HG03571 (cell line): ENCODE results near the gene PXMP4.
"Not testable (repeated sequence)": the region's sequence is repeated elsewhere in the genome, so short reads cannot be mapped to it uniquely, and the experiment has no call there.

Experiments used
- ATAC-seq: cut with Tn5 transposase; IDR thresholded peaks from one replicate; pipeline ENCODE4 v1.9.1; 2021; ENCODE audit not compliant: unreplicated experiment

The PXMP4 gene

DNA sequence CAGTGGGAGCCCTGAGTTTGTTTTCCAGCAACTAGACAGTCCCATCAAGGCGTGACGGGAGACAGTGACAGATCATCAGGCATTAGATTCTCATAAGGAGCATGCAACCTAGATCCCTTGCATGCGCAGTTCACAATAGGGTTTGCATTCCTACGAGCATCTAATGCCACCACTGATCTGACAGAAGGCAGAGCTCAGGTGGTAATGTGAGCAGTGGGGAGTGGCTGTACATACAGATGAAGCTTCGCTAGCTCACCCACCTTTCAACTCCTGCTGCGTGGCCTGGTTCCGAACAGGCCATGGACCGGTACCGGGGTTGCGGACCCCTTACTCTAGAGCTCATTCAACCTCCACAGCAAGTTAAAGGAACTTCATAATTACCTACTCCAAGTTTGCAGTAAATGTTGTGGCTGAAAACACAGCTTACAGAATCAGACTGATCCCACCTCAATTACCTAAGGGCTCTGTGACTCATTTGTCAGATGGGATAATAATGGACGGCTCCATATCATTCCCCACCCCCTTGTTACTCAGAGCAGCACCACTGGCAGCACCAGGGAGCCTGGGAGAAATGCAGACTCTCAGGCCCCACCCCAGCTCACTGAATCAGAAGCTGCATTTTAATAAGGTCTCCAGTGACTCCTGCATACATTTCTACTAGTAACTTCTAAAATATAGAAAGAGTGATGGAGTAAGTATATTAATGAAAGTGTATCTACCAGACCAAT is 15.7 kb downstream of the PXMP4 start:
- no peak for ATAC-seq

- ATAC-seq: no peak
These were observed 16.5 kb downstream of the PXMP4 start for GRCh38 chr20:33703498-33704137.

DNA sequence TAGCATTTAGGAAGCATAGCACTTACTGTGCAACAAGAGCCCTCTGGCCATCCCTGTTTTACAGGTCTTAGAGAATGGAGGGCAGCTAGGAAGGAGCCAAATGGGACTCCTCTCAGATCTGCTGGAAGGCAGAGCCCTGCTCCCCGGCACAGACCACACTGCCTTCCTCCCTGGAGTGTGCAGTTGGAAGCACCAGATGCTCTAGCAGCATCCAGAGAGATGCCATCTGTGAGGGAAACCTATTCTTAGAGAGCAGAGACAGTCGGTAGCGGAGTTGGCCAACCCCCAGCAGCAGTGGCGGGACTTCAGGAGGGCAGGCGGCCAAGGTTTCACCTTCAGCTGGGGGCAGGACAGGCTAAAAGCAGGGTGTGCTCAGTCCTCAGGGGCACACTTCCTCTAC is 17.2 kb downstream of the PXMP4 start:
- ATAC-seq: no peak

- no peak for ATAC-seq
These were observed 18.3 kb downstream of the PXMP4 start for GRCh38 chr20:33701629-33702450.

DNA sequence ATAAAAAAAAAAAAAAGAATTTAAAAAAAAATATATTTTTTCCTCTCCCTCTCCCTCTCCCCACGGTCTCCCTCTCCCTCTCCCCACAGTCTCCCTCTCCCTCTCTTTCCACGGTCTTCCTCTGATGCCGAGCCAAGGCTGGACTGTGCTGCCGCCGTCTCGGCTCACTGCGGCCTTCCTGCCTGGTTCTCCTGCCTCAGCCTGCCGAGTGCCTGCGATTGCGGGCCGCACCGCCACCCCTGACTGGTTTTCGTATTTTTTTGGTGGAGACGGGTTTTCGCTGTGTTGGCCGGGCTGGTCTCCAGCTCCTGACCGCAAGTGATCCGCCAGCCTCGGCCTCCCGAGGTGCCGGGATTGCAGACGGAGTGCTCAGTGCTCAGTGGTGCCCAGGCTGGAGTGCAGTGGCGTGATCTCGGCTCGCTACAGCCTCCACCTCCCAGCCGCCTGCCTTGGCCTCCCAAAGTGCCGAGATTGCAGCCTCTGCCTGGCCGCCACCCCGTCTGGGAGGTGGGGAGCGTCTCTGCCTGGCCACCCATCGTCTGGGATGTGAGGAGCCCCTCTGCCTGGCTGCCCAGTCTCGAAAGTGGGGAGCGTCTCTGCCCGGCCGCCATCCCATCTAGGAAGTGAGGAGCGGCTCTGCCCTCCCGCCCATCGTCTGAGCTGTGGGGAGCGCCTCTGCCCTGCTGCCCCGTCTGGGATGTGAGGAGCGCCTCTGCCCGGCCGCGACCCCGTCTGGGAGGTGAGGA is 19.2 kb downstream of the PXMP4 start:
- ATAC-seq: not testable (repeated sequence)

DNA sequence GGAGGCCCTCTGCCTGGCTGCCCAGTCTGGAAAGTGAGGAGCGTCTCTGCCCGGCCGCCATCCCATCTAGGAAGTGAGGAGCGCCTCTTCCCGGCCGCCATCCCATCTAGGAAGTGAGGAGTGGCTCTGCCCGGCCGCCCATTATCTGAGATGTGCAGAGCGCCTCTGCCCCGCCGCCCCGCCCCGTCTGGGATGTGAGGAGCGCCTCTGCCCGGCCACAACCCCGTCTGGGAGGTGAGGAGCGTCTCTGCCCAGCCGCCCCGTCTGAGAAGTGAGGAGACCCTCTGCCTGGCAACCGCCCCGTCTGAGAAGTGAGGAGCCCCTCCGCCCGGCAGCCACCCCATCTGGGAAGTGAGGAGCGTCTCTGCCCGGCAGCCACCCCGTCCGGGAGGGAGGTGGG is 21.1 kb downstream of the PXMP4 start:
- ATAC-seq: not testable (repeated sequence)

DNA sequence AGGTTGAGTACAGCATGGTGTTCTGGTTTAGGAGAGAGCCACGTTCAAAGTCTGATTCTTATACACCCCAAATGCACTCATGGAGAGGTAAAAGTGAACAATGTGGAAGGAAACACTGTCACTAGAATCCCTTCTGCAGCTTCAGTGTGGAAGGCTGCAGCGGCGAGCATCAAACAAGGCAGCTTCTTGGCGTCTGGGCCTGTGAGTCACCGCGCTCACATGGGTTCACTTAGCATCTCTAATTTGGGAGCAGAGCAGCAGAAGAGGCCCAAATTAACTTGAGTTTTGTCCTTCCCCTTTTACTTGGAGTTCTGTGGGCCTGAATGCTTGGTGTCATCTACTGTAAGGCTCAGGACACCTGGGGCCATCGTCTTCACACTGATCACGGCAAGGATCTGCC is 23.0 kb downstream of the PXMP4 start:
- ATAC-seq: no peak

GRCh38 chr20:33696448-33696847 is 23.7 kb downstream of the PXMP4 start:
- ATAC-seq: no peak

- ATAC-seq: no peak
These were observed 25.5 kb downstream of the PXMP4 start for GRCh38 chr20:33694639-33695012.

- ATAC-seq: no peak
These were observed 26.1 kb downstream of the PXMP4 start for GRCh38 chr20:33693741-33694638.

DNA sequence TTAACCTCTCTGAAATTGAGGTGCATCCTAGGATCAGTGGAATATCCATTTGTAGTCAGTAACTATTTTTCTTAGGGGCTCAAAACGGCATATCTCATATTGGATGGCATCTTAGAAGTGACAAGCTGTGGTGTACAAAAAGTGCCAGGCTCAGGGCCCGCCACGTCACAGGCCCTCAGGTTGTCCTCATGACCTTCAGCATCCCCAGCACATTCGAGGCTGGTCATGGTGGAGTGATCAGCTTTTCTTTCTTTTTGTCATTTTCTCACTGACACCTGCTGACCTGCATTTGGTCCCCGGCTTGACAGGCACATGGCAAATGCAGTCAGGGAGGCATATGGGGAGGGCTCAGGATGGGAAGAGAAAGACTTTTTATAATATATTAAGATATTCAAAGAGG is 26.8 kb downstream of the PXMP4 start:
- no peak for ATAC-seq

DNA sequence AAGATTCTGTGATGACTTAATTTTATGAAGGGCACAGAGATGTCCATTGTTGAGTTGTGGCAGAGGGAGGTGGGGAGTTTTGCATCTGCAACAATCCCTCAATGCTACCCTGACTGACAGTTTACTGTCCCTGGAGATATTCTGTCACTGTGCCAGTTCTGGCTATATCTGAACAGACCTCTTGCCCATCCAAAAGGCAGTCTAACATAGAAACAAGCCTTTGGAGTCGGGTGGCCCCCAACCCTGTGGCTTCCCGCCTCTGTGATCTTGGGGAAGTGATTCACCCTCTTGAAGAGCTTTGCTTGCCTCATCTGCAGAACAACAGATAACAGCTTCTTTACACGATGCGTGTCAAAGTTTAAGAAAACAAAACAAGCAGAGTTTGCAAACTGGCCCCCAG is 30.1 kb downstream of the PXMP4 start:
- ATAC-seq: no peak

DNA sequence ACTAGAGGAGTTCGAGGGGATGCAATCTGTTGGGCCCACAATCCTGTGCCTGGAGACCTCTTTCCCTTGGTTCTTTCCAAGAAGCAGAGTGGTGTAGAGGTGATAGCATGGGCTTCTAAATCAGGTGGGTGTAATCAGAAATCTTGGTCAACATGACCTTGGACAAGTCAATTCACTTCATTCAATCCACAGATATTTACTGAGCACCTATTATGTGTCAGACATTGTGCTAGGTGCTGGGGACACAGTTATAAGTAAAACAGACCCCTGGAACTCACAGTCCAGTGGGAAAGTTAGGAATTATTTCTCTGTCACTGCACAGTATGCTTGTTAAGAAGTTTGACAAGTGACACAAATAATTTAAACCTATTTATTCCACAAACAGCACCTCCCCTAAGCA is 30.6 kb downstream of the PXMP4 start:
- ATAC-seq: no peak

GRCh38 chr20:33688938-33689424 is 31.1 kb downstream of the PXMP4 start:
- no peak for ATAC-seq

- no peak for ATAC-seq
These were observed 31.8 kb downstream of the PXMP4 start for GRCh38 chr20:33687993-33688937.

DNA sequence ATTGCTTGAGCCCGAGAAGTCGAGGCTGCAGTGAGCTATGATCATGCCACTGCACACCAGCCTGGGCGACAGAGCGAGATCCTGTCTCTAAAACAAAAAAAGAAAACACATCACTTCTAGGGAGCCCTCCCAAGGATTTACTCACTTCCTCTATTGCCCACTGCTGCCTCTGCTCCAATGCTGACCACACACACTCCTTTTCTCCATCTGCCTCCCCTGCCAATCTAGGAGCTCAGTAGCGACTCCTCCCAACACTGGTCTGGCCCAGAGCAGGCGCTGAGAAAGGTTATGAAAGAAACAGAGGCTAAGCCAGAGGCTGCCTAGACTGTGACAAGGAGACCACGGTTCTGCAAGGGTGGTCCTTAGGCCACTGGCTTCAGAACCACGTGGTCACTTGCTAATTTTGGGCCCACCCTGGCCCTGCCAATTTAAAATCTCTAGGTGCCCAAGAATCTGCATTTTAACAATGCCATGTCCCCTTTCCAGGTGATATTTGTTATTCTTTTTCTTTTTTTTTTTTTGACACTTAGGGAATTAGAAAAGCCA is 32.7 kb downstream of the PXMP4 start:
- no peak for ATAC-seq

- no peak for ATAC-seq
These were observed 33.1 kb downstream of the PXMP4 start for GRCh38 chr20:33686984-33687366.

DNA sequence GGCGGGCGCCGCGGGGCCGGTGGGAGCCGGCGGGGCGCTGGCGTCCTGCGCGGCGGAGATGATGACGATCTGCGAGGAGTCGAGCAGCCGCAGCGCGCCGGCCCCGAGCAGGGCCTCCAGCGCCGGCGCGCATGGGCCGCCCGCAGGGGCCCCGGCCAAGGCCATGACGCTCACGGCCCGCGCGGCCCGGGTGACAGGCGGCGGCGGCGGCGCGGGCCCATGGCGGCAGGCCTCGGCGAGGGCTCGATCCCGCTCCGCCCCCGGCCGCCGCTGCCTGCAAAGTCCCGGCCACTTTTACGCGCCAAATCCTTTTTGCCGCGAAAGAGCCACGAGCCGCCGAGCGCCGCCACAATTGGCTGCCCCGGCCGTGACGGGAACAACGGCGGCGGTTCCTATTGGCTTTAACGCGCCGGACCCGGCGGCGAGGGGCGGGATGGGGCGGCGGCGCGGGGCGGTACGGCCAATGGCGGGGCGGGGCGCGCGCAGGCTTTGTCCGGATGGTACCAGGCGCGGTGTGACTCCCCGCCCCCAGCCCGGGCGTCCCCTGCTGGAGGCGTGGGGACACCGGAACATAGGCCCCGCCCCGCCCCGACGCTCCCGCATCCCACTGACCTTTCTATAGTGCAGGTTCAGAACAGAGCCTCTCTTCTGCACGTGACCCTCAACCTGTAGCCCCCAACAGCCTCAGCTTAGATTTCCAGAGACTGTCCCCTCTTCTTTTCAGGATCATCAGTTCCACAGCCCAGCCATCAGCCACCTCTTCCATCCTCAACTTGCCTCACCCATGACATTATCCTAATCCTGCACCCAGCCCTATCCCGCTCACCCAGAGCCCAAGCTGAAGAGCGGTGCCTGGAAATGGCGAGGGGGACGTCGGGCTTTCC is 33.8 kb downstream of the PXMP4 start, which contains the start of gene E2F1:
E2F1 (minus strand) TSS at position 286 of the 884 bp plus-strand sequence; CDS start at position 165, 121 bp downstream.
- peak; percentile 81 for ATAC-seq
